Measurements from ENCODE around the gene DNAJC21. TPM values are rescaled to one million over a fixed set of nuclear protein-coding genes. Genes with fewer than 3 reads are reported as not detected.

The DNAJC21 gene
- total RNA-seq, 1 experiment from 2014 or later, result 56.8 TPM

GRCh38 chr5:35004200-35004599 is 74.8 kb downstream of the DNAJC21 start:
- Mint-ChIP-seq H3K36me3 (ENCODE audit: insufficient read depth, unreplicated experiment) (no peaks in the 10 kb centered on the region), H3K27me3 (ENCODE audit: unreplicated experiment) (peaks cover 61% of the 10 kb centered on the region), H3K9me3 (ENCODE audit: low read depth, unreplicated experiment) (no peaks in the 10 kb centered on the region), H3K4me1 (ENCODE audit: low read depth, unreplicated experiment) (peaks cover 8% of the 10 kb centered on the region), H3K27ac (ENCODE audit: unreplicated experiment) (no peak overlapping the region), H3K4me3 (ENCODE audit: low read depth, unreplicated experiment) (no peak overlapping the region)
- CTCF ChIA-PET, result interaction anchor here (1.2 to 2.2 kb wide), 2 partner anchors 8 to 46 kb away, joined by 3 to 20 read pairs; no protein-coding TSS in a partner anchor
- DNase-seq, result no peak
- BruUV-seq (replicated peaks), result no TSS peak
- TF ChIP-seq CTCF (IDR thresholded peaks at IDR 0.05; ENCODE audit: unreplicated experiment), result no peak
- intact Hi-C loops (cut with micrococcal nuclease; ENCODE audit: unreplicated experiment), result loop anchor here (5.0 kb wide), 1 partner anchor 517 kb away; no protein-coding TSS in a partner anchor

- H3K27me3 Mint-ChIP-seq (ENCODE audit: unreplicated experiment), result peaks cover 61% of the 10 kb centered on the region
- CTCF ChIA-PET, result interaction anchor here (0.8 to 2.2 kb wide), 2 partner anchors 46 to 988 kb away, joined by 3 to 20 read pairs; no protein-coding TSS in a partner anchor
- TF ChIP-seq CTCF (IDR thresholded peaks at IDR 0.05; ENCODE audit: unreplicated experiment), result no peak
Observed at GRCh38 chr5:35004771-35005170, 75.4 kb downstream of the DNAJC21 start.

More at GRCh38 chr5:35004771-35005170, 75.4 kb downstream of the DNAJC21 start:
- H3K4me1 Mint-ChIP-seq (ENCODE audit: low read depth, unreplicated experiment), result peaks cover 8% of the 10 kb centered on the region
- no peaks in the 10 kb centered on the region for H3K36me3 Mint-ChIP-seq (ENCODE audit: insufficient read depth, unreplicated experiment)
- H3K9me3 Mint-ChIP-seq (ENCODE audit: low read depth, unreplicated experiment), result no peaks in the 10 kb centered on the region
- BruUV-seq (replicated peaks), result no TSS peak
- H3K4me3 Mint-ChIP-seq (ENCODE audit: low read depth, unreplicated experiment), result no peak overlapping the region
- intact Hi-C loops (cut with micrococcal nuclease; ENCODE audit: unreplicated experiment), result loop anchor here (5.0 kb wide), 1 partner anchor 517 kb away; no protein-coding TSS in a partner anchor
- H3K27ac Mint-ChIP-seq (ENCODE audit: unreplicated experiment), result no peak overlapping the region
- no peak for DNase-seq

Other genes with a start within 250 kb of the DNAJC21 start
- gene TTC23L, start 90.4 kb upstream of the DNAJC21 start, total RNA-seq (2022), result 0.54 and 0.76 TPM in 2 replicates
- 24.2 and 28.7 TPM in 2 replicates for gene RAD1, start 14.1 kb upstream of the DNAJC21 start, total RNA-seq (2022)
- 47.0 and 51.1 TPM in 2 replicates for gene BRIX1, start 13.8 kb upstream of the DNAJC21 start, total RNA-seq (2022)
- gene AGXT2, start 118.4 kb downstream of the DNAJC21 start, total RNA-seq (2022), result not detected in 2 replicates